IPS DF 4.7 (cell line): ENCODE data around the gene MYO16.
"Not testable (repeated sequence)": the region's sequence is repeated elsewhere in the genome, so short reads cannot be mapped to it uniquely, and the experiment has no call there.

Source experiments
- DNase-seq: peaks from one replicate; pipeline ENCODE4 v3.0.0-alpha.2; 2013; ENCODE audit warnings: low spot score; ENCODE audit errors: extremely low read depth

Gene MYO16

GRCh38 chr13:108967371-108967770 is 338.0 kb downstream of the MYO16 start:
- no peak for DNase-seq

GRCh38 chr13:108968566-108968965 is 339.2 kb downstream of the MYO16 start:
- DNase-seq = no peak

- DNase-seq = no peak
These were observed 345.3 kb downstream of the MYO16 start for GRCh38 chr13:108974686-108975085.

GRCh38 chr13:108980237-108980636 is 350.8 kb downstream of the MYO16 start:
- no peak for DNase-seq

GRCh38 chr13:108981407-108981806 is 352.0 kb downstream of the MYO16 start:
- no peak for DNase-seq

- no peak for DNase-seq
These were observed 353.9 kb downstream of the MYO16 start for GRCh38 chr13:108983273-108983672.

GRCh38 chr13:108984251-108984920 is 355.0 kb downstream of the MYO16 start:
- DNase-seq = no peak

- no peak for DNase-seq
These were observed 355.8 kb downstream of the MYO16 start for GRCh38 chr13:108985166-108985565.

- no peak for DNase-seq
These were observed 358.1 kb downstream of the MYO16 start for GRCh38 chr13:108987517-108987916.

GRCh38 chr13:108987944-108988343 is 358.5 kb downstream of the MYO16 start:
- no peak for DNase-seq

GRCh38 chr13:108991416-108991815 is 362.0 kb downstream of the MYO16 start:
- not testable (repeated sequence) for DNase-seq

- no peak for DNase-seq
These were observed 363.9 kb downstream of the MYO16 start for GRCh38 chr13:108993346-108993745.

GRCh38 chr13:108996430-108996829 is 367.0 kb downstream of the MYO16 start:
- no peak for DNase-seq

- no peak for DNase-seq
These were observed 370.8 kb downstream of the MYO16 start for GRCh38 chr13:109000207-109000606.

GRCh38 chr13:109002934-109003333 is 373.5 kb downstream of the MYO16 start:
- DNase-seq = no peak

GRCh38 chr13:109007946-109008345 is 378.5 kb downstream of the MYO16 start:
- DNase-seq = no peak

- DNase-seq = no peak
These were observed 380.3 kb downstream of the MYO16 start for GRCh38 chr13:109009756-109010155.

GRCh38 chr13:109010912-109011311 is 381.5 kb downstream of the MYO16 start:
- DNase-seq = peak; percentile 30

GRCh38 chr13:109012115-109012514 is 382.7 kb downstream of the MYO16 start:
- no peak for DNase-seq

- DNase-seq = no peak
These were observed 392.1 kb downstream of the MYO16 start for GRCh38 chr13:109021558-109021957.

GRCh38 chr13:109024611-109025010 is 395.2 kb downstream of the MYO16 start:
- no peak for DNase-seq

GRCh38 chr13:109026266-109026665 is 396.9 kb downstream of the MYO16 start:
- DNase-seq = no peak

- no peak for DNase-seq
These were observed 399.2 kb downstream of the MYO16 start for GRCh38 chr13:109028624-109029023.

- DNase-seq = no peak
These were observed 403.7 kb downstream of the MYO16 start for GRCh38 chr13:109033090-109033489.
